Measurements from ENCODE around the gene SPDYE6. TPM values are rescaled to one million over a fixed set of nuclear protein-coding genes. Genes with fewer than 3 reads are reported as not detected.

Gene SPDYE6
- total RNA-seq, 1 donor from 2014 or later, result not detected

GRCh38 chr7:102296514-102296913 lies 59.7 kb downstream of the SPDYE6 start:
- H3K27ac ChIP-seq, result no peak overlapping the region
- H3K9me3 ChIP-seq, result no peaks in the 10 kb centered on the region
- no peak for TF ChIP-seq CTCF (IDR thresholded peaks at IDR 0.05)
- H3K36me3 ChIP-seq, result no peaks in the 10 kb centered on the region
- DNase-seq (no peak), ATAC-seq (no peak)
- no peak overlapping the region for H3K4me3 ChIP-seq
- no peaks in the 10 kb centered on the region for H3K27me3 ChIP-seq
- intact Hi-C loops (cut with DNase I), result no loop called here
- no peaks in the 10 kb centered on the region for H3K4me1 ChIP-seq

- intact Hi-C loops (cut with DNase I), result no loop called here
- ATAC-seq, result no peak
- DNase-seq, result no peak
- Histone ChIP-seq H3K27me3 (no peaks in the 10 kb centered on the region), H3K27ac (no peak overlapping the region), H3K4me3 (no peak overlapping the region), H3K4me1 (no peaks in the 10 kb centered on the region), H3K9me3 (no peaks in the 10 kb centered on the region), H3K36me3 (no peaks in the 10 kb centered on the region)
- no peak for TF ChIP-seq CTCF (IDR thresholded peaks at IDR 0.05)
Measured at GRCh38 chr7:102296179-102296438, 60.1 kb downstream of the SPDYE6 start.

Small RNA genes lying within 50 kb of the gene (microRNA-seq; reads per million reads assigned to microRNA genes)
- not detected for gene MIR548O (ENCODE audit: borderline microRNAs expressed)

Other genes starting within 250 kb of the SPDYE6 start
- gene SH2B2, start 69.6 kb downstream of the SPDYE6 start, total RNA-seq, result 13.2 TPM
- 21.9 TPM for gene PRKRIP1, start 39.9 kb upstream of the SPDYE6 start, total RNA-seq
- gene ORAI2, start 77.1 kb upstream of the SPDYE6 start, total RNA-seq, result 20.0 TPM
- 7.4 TPM for gene ALKBH4, start 108.4 kb upstream of the SPDYE6 start, total RNA-seq
- gene LRWD1, start 108.5 kb upstream of the SPDYE6 start, total RNA-seq, result 15.7 TPM
- 35.0 TPM for gene POLR2J, start 122.5 kb upstream of the SPDYE6 start, total RNA-seq
- 30.0 TPM for gene RASA4B, start 161.3 kb upstream of the SPDYE6 start, total RNA-seq
- 19.3 TPM for gene UPK3BL2, start 187.3 kb upstream of the SPDYE6 start, total RNA-seq
- not detected for gene SPDYE2, start 194.8 kb upstream of the SPDYE6 start, total RNA-seq
- gene POLR2J3, start 216.1 kb upstream of the SPDYE6 start, total RNA-seq, result 36.7 TPM